Stimulated activated effector memory CD8-positive, alpha-beta T cell treated with anti-CD3 and anti-CD28 coated beads, Interleukin-12 subunit alpha, Interleukin-12 subunit beta, amount 100 ng/mL, for 72 hours (primary cell): ENCODE data around the gene SCN3B.
A peak's percentile ranks its signal among the peaks of the same experiment; 100 is the strongest.
"Not testable (repeated sequence)": the region's sequence is repeated elsewhere in the genome, so short reads cannot be mapped to it uniquely, and the experiment has no call there.

ENCODE experiments used
- ATAC-seq: fragments of 150-1000 bp; cut with Tn5 transposase; 2 replicates; pipeline ENCODE4 v1.10.0; 2021
- DNase-seq, 2 donors: peaks; one replicate each; pipeline ENCODE4 v3.0.0; 2021 to 2022; ENCODE audit warnings: low spot score in 2 of 2
- H3K27ac Mint-ChIP-seq: one replicate; pipeline ENCODE4 v1.8.0; 2022; ENCODE audit warnings: mild to moderate bottlenecking, mixed read lengths
- H3K36me3 Mint-ChIP-seq: one replicate; pipeline ENCODE4 v1.8.0; 2022; ENCODE audit warnings: mild to moderate bottlenecking, mixed read lengths
- H3K4me1 Mint-ChIP-seq: one replicate; pipeline ENCODE4 v1.8.0; 2022; ENCODE audit warnings: mixed read lengths
- H3K4me3 Mint-ChIP-seq: one replicate; pipeline ENCODE4 v1.8.0; 2022; ENCODE audit warnings: mild to moderate bottlenecking, mixed read lengths
- H3K9me3 Mint-ChIP-seq: one replicate; pipeline ENCODE4 v1.8.0; 2022; ENCODE audit warnings: mixed read lengths

Gene SCN3B

GRCh38 chr11:123677510-123677909, 23.1 kb upstream of the SCN3B start:
- Mint-ChIP-seq H3K4me3 (no peak overlapping the region), H3K36me3 (no peaks in the 10 kb centered on the region), H3K9me3 (no peaks in the 10 kb centered on the region), H3K4me1 (no peaks in the 10 kb centered on the region), H3K27ac (no peak overlapping the region)
- ATAC-seq: no peak
- DNase-seq: no peak

GRCh38 chr11:123674297-123674696, 19.9 kb upstream of the SCN3B start:
- no peaks in the 10 kb centered on the region for H3K9me3 Mint-ChIP-seq
- H3K27ac Mint-ChIP-seq: no peak overlapping the region
- no peak overlapping the region for H3K4me3 Mint-ChIP-seq
- no peaks in the 10 kb centered on the region for H3K4me1 Mint-ChIP-seq
- DNase-seq (no peak), ATAC-seq (no peak)
- no peaks in the 10 kb centered on the region for H3K36me3 Mint-ChIP-seq

DNA sequence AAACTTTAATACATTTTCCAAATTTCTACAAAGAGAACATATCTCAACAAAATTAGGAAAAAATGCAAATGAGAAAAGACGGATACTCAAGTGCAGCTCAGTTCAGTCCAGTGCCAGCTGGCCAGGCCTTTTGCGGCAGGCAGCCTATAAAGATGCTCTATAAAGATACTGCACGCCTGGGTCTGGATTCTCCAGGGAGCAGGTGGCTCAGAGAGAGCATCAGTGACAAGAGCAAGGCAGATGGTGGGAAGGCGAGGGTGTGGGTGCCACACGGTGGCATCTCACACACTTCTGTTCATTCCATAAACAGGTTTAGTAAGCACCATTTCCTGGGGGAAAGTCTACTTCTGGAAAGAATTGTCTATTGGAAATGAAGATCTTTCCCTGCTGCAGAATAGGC, 18.1 kb upstream of the SCN3B start:
- no peaks in the 10 kb centered on the region for H3K36me3 Mint-ChIP-seq
- no peak overlapping the region for H3K27ac Mint-ChIP-seq
- DNase-seq (no peak), ATAC-seq (no peak)
- H3K9me3 Mint-ChIP-seq: no peaks in the 10 kb centered on the region
- H3K4me1 Mint-ChIP-seq: no peaks in the 10 kb centered on the region
- no peak overlapping the region for H3K4me3 Mint-ChIP-seq

- no peaks in the 10 kb centered on the region for H3K9me3 Mint-ChIP-seq
- H3K36me3 Mint-ChIP-seq: no peaks in the 10 kb centered on the region
- no peak for DNase-seq
Observed at GRCh38 chr11:123671534-123671933, 17.1 kb upstream of the SCN3B start.

GRCh38 chr11:123670081-123670480, 15.7 kb upstream of the SCN3B start:
- Mint-ChIP-seq H3K4me1 (no peaks in the 10 kb centered on the region), H3K9me3 (no peaks in the 10 kb centered on the region), H3K4me3 (no peak overlapping the region), H3K36me3 (no peaks in the 10 kb centered on the region), H3K27ac (no peak overlapping the region)
- ATAC-seq (no peak), DNase-seq (no peak)

More at GRCh38 chr11:123671534-123671933, 17.1 kb upstream of the SCN3B start:
- no peaks in the 10 kb centered on the region for H3K4me1 Mint-ChIP-seq
- H3K4me3 Mint-ChIP-seq: no peak overlapping the region
- no peak for ATAC-seq
- no peak overlapping the region for H3K27ac Mint-ChIP-seq

GRCh38 chr11:123665306-123665705, 10.9 kb upstream of the SCN3B start:
- no peak for ATAC-seq
- Mint-ChIP-seq H3K27ac (no peak overlapping the region), H3K36me3 (no peaks in the 10 kb centered on the region), H3K4me3 (no peak overlapping the region), H3K9me3 (peaks cover 7% of the 10 kb centered on the region), H3K4me1 (no peaks in the 10 kb centered on the region)
- no peak for DNase-seq

GRCh38 chr11:123659965-123660364, 5.5 kb upstream of the SCN3B start:
- H3K27ac Mint-ChIP-seq, H3K4me1 Mint-ChIP-seq, H3K36me3 Mint-ChIP-seq, DNase-seq, H3K4me3 Mint-ChIP-seq: not testable (repeated sequence)
- peak; percentile 91 for ATAC-seq
- peaks cover 21% of the 10 kb centered on the region for H3K9me3 Mint-ChIP-seq

- H3K36me3 Mint-ChIP-seq: no peaks in the 10 kb centered on the region
- DNase-seq (no peak), ATAC-seq (no peak)
- H3K4me3 Mint-ChIP-seq: no peak overlapping the region
- peaks cover 9% of the 10 kb centered on the region for H3K4me1 Mint-ChIP-seq
- H3K9me3 Mint-ChIP-seq: peaks cover 21% of the 10 kb centered on the region
- peak overlapping the region; percentile 0 for H3K27ac Mint-ChIP-seq
Observed at GRCh38 chr11:123659311-123659710, 4.9 kb upstream of the SCN3B start.

- Mint-ChIP-seq H3K9me3 (peaks cover 12% of the 10 kb centered on the region), H3K36me3 (no peaks in the 10 kb centered on the region), H3K27ac (no peak overlapping the region), H3K4me3 (peak overlapping the region; percentile 44), H3K4me1 (peaks cover 5% of the 10 kb centered on the region)
- peak; percentile 62 for ATAC-seq
- peak in 1 of 2 donors; percentile 55 for DNase-seq
Observed at GRCh38 chr11:123653827-123654565, 428 bp downstream of the SCN3B start.

GRCh38 chr11:123653483-123653826, 969 bp downstream of the SCN3B start:
- Mint-ChIP-seq H3K9me3 (peaks cover 7% of the 10 kb centered on the region), H3K27ac (no peak overlapping the region)

DNA sequence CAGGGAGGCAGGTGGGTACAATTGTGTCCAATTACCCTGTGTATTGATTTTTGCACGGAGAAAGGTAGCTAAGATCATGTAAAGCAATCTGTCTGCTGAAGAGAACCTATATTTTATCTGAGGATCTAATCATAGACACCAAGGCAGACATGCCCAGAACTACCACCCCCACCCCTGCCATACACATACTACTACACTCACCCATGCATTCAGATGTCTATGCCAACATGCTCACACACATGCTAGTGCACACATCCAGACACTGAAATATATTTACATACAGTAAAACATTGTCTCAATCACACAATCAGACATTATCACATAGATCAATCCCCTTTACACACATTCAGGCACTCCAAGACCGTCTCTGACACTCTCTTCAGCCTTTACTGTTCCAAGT, 1.8 kb downstream of the SCN3B start:
- no peaks in the 10 kb centered on the region for H3K4me1 Mint-ChIP-seq
- H3K9me3 Mint-ChIP-seq: no peaks in the 10 kb centered on the region
- ATAC-seq (no peak), DNase-seq (no peak)
- H3K4me3 Mint-ChIP-seq: no peak overlapping the region
- no peaks in the 10 kb centered on the region for H3K36me3 Mint-ChIP-seq
- H3K27ac Mint-ChIP-seq: no peak overlapping the region

More at GRCh38 chr11:123653483-123653826, 969 bp downstream of the SCN3B start:
- no peak for ATAC-seq
- no peaks in the 10 kb centered on the region for H3K36me3 Mint-ChIP-seq
- peak overlapping the region; percentile 44 for H3K4me3 Mint-ChIP-seq
- DNase-seq: no peak
- no peaks in the 10 kb centered on the region for H3K4me1 Mint-ChIP-seq

- ATAC-seq (no peak), DNase-seq (no peak)
- H3K27ac Mint-ChIP-seq: no peak overlapping the region
- no peaks in the 10 kb centered on the region for H3K4me1 Mint-ChIP-seq
- no peak overlapping the region for H3K4me3 Mint-ChIP-seq
- H3K9me3 Mint-ChIP-seq: no peaks in the 10 kb centered on the region
- H3K36me3 Mint-ChIP-seq: no peaks in the 10 kb centered on the region
Observed at GRCh38 chr11:123650901-123651300, 3.5 kb downstream of the SCN3B start.

DNA sequence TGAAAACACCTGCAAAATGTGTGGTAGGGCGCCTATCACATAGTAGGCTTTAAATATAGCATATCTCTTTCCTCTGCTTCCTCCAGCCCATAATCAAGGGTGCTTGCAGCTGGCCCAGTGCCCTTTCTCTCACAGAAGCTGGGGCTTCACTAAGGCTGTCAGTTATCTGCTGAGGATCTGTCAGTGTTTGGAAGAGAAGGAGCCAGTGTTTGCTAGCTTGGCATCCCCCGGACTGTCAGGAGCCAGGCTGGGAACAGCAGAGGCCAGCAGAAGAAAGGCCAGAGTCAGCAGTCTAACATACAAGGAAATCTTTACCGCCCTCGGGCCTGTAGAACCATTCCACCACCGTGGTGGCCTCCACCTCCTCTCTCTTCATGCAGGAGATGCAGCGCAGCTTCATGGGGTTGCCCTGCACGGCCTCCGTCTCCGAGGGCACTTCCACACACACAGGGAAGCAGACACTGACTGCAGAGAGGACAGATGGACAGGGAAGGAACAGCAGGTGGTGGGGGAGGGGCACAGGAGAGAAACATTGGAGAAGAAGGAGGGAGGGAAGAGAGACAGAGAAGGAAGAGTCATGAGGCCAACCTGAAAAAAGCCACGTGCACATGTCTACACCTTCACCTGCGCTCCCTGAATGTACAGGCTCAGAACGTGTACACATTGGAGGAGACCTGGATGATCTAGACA, 9.0 kb downstream of the SCN3B start:
- no peak overlapping the region for H3K27ac Mint-ChIP-seq
- ATAC-seq: no peak
- no peak for DNase-seq
- no peaks in the 10 kb centered on the region for H3K9me3 Mint-ChIP-seq
- no peak overlapping the region for H3K4me3 Mint-ChIP-seq
- H3K4me1 Mint-ChIP-seq: peaks cover 6% of the 10 kb centered on the region
- H3K36me3 Mint-ChIP-seq: no peaks in the 10 kb centered on the region

GRCh38 chr11:123642435-123642834, 12.0 kb downstream of the SCN3B start:
- no peak for ATAC-seq
- Mint-ChIP-seq H3K27ac (no peak overlapping the region), H3K4me3 (no peak overlapping the region), H3K36me3 (no peaks in the 10 kb centered on the region), H3K9me3 (no peaks in the 10 kb centered on the region), H3K4me1 (peaks cover 6% of the 10 kb centered on the region)
- DNase-seq: no peak

GRCh38 chr11:123641495-123641840, 13.0 kb downstream of the SCN3B start:
- no peaks in the 10 kb centered on the region for H3K9me3 Mint-ChIP-seq
- peaks cover 6% of the 10 kb centered on the region for H3K4me1 Mint-ChIP-seq
- H3K36me3 Mint-ChIP-seq: peaks cover 3% of the 10 kb centered on the region
- ATAC-seq (no peak), DNase-seq (no peak)
- H3K27ac Mint-ChIP-seq: no peak overlapping the region
- no peak overlapping the region for H3K4me3 Mint-ChIP-seq
